ENCODE data around the gene RHOA.
"Not testable (repeated sequence)": the region's sequence is repeated elsewhere in the genome, so short reads cannot be mapped to it uniquely, and the experiment has no call there.

RHOA gene

GRCh38 chr3:49362561-49362960, 49.2 kb downstream of the RHOA start:
- no peak for DNase-seq (ENCODE audit: low read depth)

- DNase-seq (ENCODE audit: low read depth) = no peak
These were observed 52.2 kb downstream of the RHOA start for GRCh38 chr3:49359623-49360022.

- DNase-seq (ENCODE audit: low read depth) = peak; percentile 1
These were observed 52.9 kb downstream of the RHOA start for GRCh38 chr3:49358884-49359225.

GRCh38 chr3:49358217-49358883, 53.4 kb downstream of the RHOA start, which contains the start of gene GPX1:
Gene GPX1, minus strand, starts transcription at chr3:49358353. Its CDS starts 75 bp downstream, at chr3:49358278.
- DNase-seq (ENCODE audit: low read depth) = peak; percentile 58

- DNase-seq (ENCODE audit: low read depth) = peak; percentile 42
These were observed 54.1 kb downstream of the RHOA start for GRCh38 chr3:49357443-49358216.

- not testable (repeated sequence) for DNase-seq (ENCODE audit: low read depth)
These were observed 54.7 kb downstream of the RHOA start for GRCh38 chr3:49357095-49357442.

GRCh38 chr3:49352890-49353421, 58.8 kb downstream of the RHOA start:
- no peak for DNase-seq (ENCODE audit: low read depth)

GRCh38 chr3:49352281-49352680, 59.5 kb downstream of the RHOA start:
- no peak for DNase-seq (ENCODE audit: low read depth)

- DNase-seq (ENCODE audit: low read depth) = no peak
These were observed 60.2 kb downstream of the RHOA start for GRCh38 chr3:49351521-49352011.

GRCh38 chr3:49349348-49350114, 62.2 kb downstream of the RHOA start:
- no peak for DNase-seq (ENCODE audit: low read depth)

- not testable (repeated sequence) for DNase-seq (ENCODE audit: low read depth)
These were observed 63.4 kb downstream of the RHOA start for GRCh38 chr3:49348361-49348760.

- no peak for DNase-seq (ENCODE audit: low read depth)
These were observed 65.0 kb downstream of the RHOA start for GRCh38 chr3:49346797-49347251.

GRCh38 chr3:49343163-49343562, 68.6 kb downstream of the RHOA start:
- DNase-seq (ENCODE audit: low read depth) = no peak

GRCh38 chr3:49341996-49342395, 69.8 kb downstream of the RHOA start:
- no peak for DNase-seq (ENCODE audit: low read depth)

GRCh38 chr3:49339941-49340800, 71.6 kb downstream of the RHOA start, which contains the start of gene USP4:
Gene USP4, minus strand, starts transcription at chr3:49340053. Its CDS starts 29 bp downstream, at chr3:49340024.
- peak; percentile 88 for DNase-seq (ENCODE audit: low read depth)

- peak; percentile 15 for DNase-seq (ENCODE audit: low read depth)
These were observed 72.2 kb downstream of the RHOA start for GRCh38 chr3:49339581-49339940.

GRCh38 chr3:49333916-49334633, 77.7 kb downstream of the RHOA start:
- no peak for DNase-seq (ENCODE audit: low read depth)

- no peak for DNase-seq (ENCODE audit: low read depth)
These were observed 78.7 kb downstream of the RHOA start for GRCh38 chr3:49333091-49333490.

GRCh38 chr3:49329186-49329585, 82.6 kb downstream of the RHOA start:
- DNase-seq (ENCODE audit: low read depth) = no peak

GRCh38 chr3:49328350-49328749, 83.4 kb downstream of the RHOA start:
- not testable (repeated sequence) for DNase-seq (ENCODE audit: low read depth)

- DNase-seq (ENCODE audit: low read depth) = no peak
These were observed 84.3 kb downstream of the RHOA start for GRCh38 chr3:49327485-49327884.

All from stimulated activated CD8-positive, alpha-beta memory T cell treated with anti-CD3 and anti-CD28 coated beads, Interleukin-12 subunit alpha, Interleukin-12 subunit beta, amount 100 ng/mL, for 4 hours (primary cell).